SK-N-SH treated with all-trans-retinoic acid at 6 μM for 48 hours (cell line): ENCODE results near the gene PTEN.

ENCODE experiments used
- ATAC-seq: fragments of 200-7000 bp; cut with Tn5 transposase; 3 replicates; pipeline ENCODE4 v1.9.1; 2020; ENCODE audit warnings: mild to moderate bottlenecking, moderate library complexity
- ARNTL ChIP-seq: fragments of 450-650 bp; formaldehyde crosslinking; IDR thresholded peaks from 2 replicates; pipeline ENCODE4 v1.5.0; 2020; ENCODE audit warnings: low read depth, mild to moderate bottlenecking, moderate library complexity, borderline replicate concordance
- BACH2 ChIP-seq: fragments of 250-450 bp; sonication (Bioruptor Pico); IDR thresholded peaks from 2 replicates; pipeline ENCODE4 v1.9.0; 2021; ENCODE audit warnings: mild to moderate bottlenecking, borderline replicate concordance
- CSDC2 ChIP-seq: fragments of 250-450 bp; sonication (Bioruptor Pico); IDR thresholded peaks from 2 replicates; pipeline ENCODE4 v1.5.0; 2020; ENCODE audit warnings: mild to moderate bottlenecking, moderate library complexity
- ESRRG ChIP-seq: fragments of 250-450 bp; sonication (Bioruptor Pico); IDR thresholded peaks from 2 replicates; pipeline ENCODE4 v1.6.1; 2021; ENCODE audit warnings: mild to moderate bottlenecking
- GLIS3 ChIP-seq: fragments of 250-450 bp; sonication (Bioruptor Pico); IDR thresholded peaks from 2 replicates; pipeline ENCODE4 v1.5.0; 2020; ENCODE audit warnings: mild to moderate bottlenecking, moderate library complexity
- ISL1 ChIP-seq: fragments of 250-450 bp; sonication (Bioruptor Pico); IDR thresholded peaks from 2 replicates; pipeline ENCODE4 v2.1.2; 2022; ENCODE audit warnings: mild to moderate bottlenecking, moderate library complexity
- OSR1 ChIP-seq: fragments of 250-450 bp; sonication (Bioruptor Pico); IDR thresholded peaks from 2 replicates; pipeline ENCODE4 v1.8.0; 2022; ENCODE audit warnings: moderate library complexity, mild to moderate bottlenecking, inconsistent platforms
- POU6F1 ChIP-seq: fragments of 250-450 bp; sonication (Bioruptor Pico); IDR thresholded peaks from 2 replicates; pipeline ENCODE4 v1.8.0; 2021; ENCODE audit warnings: low read depth, mild to moderate bottlenecking, moderate library complexity, borderline replicate concordance
- PPARA ChIP-seq: fragments of 250-450 bp; sonication (Bioruptor Pico); IDR thresholded peaks from 2 replicates; pipeline ENCODE4 v1.5.0; 2020; ENCODE audit warnings: mild to moderate bottlenecking, borderline replicate concordance
- RARB ChIP-seq: fragments of 250-450 bp; sonication (Bioruptor Pico); IDR thresholded peaks from 2 replicates; pipeline ENCODE4 v1.8.0; 2021; ENCODE audit warnings: mild to moderate bottlenecking, moderate library complexity
- SNAI2 ChIP-seq: fragments of 250-450 bp; sonication (Bioruptor Pico); IDR thresholded peaks from 2 replicates; pipeline ENCODE4 v1.5.0; 2020; ENCODE audit warnings: mild to moderate bottlenecking, moderate library complexity
- TCF4 ChIP-seq: fragments of 250-450 bp; sonication (Bioruptor Pico); IDR thresholded peaks from 2 replicates; pipeline ENCODE4 v1.8.0; 2021; ENCODE audit warnings: mild to moderate bottlenecking, moderate library complexity, borderline replicate concordance
- TOX ChIP-seq: fragments of 250-450 bp; sonication (Bioruptor Pico); IDR thresholded peaks from 2 replicates; pipeline ENCODE4 v1.8.0; 2021; ENCODE audit warnings: mild to moderate bottlenecking, moderate library complexity, borderline replicate concordance
- TSHZ2 ChIP-seq: fragments of 250-450 bp; sonication (Bioruptor Pico); IDR thresholded peaks from 2 replicates; pipeline ENCODE4 v1.5.0; 2020; ENCODE audit warnings: mild to moderate bottlenecking, moderate library complexity
- ZC3H10 ChIP-seq: fragments of 250-450 bp; sonication (Bioruptor Pico); IDR thresholded peaks from 2 replicates; pipeline ENCODE4 v1.5.1; 2021; ENCODE audit warnings: mild to moderate bottlenecking, moderate library complexity
- ZFP3 ChIP-seq: fragments of 250-450 bp; sonication (Bioruptor Pico); IDR thresholded peaks from 2 replicates; pipeline ENCODE4 v1.5.0; 2020; ENCODE audit warnings: mild to moderate bottlenecking, moderate library complexity
- ZFP30 ChIP-seq: fragments of 450-650 bp; formaldehyde crosslinking; IDR thresholded peaks from 2 replicates; pipeline ENCODE4 v1.5.0; 2022; ENCODE audit warnings: mild to moderate bottlenecking, moderate library complexity
- ZNF565 ChIP-seq: fragments of 450-650 bp; formaldehyde crosslinking; conservative IDR thresholded peaks from 2 replicates; pipeline ENCODE4 v1.5.0; 2020; ENCODE audit warnings: low read depth, mild to moderate bottlenecking, moderate library complexity
- ZNF70 ChIP-seq: fragments of 450-650 bp; formaldehyde crosslinking; IDR thresholded peaks from 2 replicates; pipeline ENCODE4 v1.5.0; 2020; ENCODE audit warnings: mild to moderate bottlenecking, moderate library complexity
- ZNF8 ChIP-seq: fragments of 450-650 bp; formaldehyde crosslinking; IDR thresholded peaks from 2 replicates; pipeline ENCODE4 v1.5.0; 2020; ENCODE audit warnings: mild to moderate bottlenecking, moderate library complexity
- TF ChIP-seq, protein P1 (sequence below): fragments of 250-450 bp; sonication (Bioruptor Pico); IDR thresholded peaks from 2 replicates; pipeline ENCODE4 v1.8.0; 2020; ENCODE audit warnings: mild to moderate bottlenecking, moderate library complexity, borderline replicate concordance
- TF ChIP-seq, protein P2 (sequence below): fragments of 250-450 bp; sonication (Bioruptor Pico); IDR thresholded peaks from 2 replicates; pipeline ENCODE4 v1.5.1; 2020; ENCODE audit warnings: low read depth, mild to moderate bottlenecking, moderate library complexity

PTEN gene

GRCh38 chr10:87872828-87873227, 9.4 kb downstream of the PTEN start:
- no peak for ATAC-seq
- TF ChIP-seq ARNTL (CRISPR knock-in tag) = no peak
- no peak for TF ChIP-seq ESRRG (CRISPR knock-in tag)
- TF ChIP-seq OSR1 (CRISPR knock-in tag) = no peak
- no peak for TF ChIP-seq RARB (CRISPR knock-in tag)
- no peak for TF ChIP-seq ZFP3 (CRISPR knock-in tag)
- TF ChIP-seq POU6F1 = no peak
- no peak for TF ChIP-seq ZC3H10
- TF ChIP-seq PPARA (CRISPR knock-in tag) = no peak
- no peak for TF ChIP-seq GLIS3 (CRISPR knock-in tag)
- no peak for TF ChIP-seq ZNF8
- TF ChIP-seq SNAI2 (CRISPR knock-in tag) = no peak
- TF ChIP-seq, all 23 proteins: peak for 0

DNA sequence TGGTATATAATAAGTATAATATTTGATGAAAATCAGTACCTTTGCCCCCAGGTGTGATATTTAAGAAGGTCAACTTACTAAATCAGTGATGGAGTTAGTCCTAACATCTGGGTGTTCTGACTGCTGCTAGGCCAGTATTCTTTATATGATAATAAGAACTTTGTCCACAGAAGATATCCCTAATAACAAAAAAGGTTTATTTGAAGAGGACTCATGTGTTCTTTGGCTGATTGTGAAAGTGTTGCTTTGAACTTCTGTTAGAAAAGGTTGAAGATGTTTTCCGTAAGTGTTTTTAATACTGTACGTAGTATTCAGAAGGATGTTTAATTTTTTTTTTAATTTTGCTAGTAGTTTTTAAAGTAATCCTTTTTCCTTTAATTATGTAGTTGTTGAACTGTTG, 10.2 kb downstream of the PTEN start:
- no peak for ATAC-seq
- no peak for TF ChIP-seq ZNF70 (CRISPR knock-in tag)
- TF ChIP-seq TCF4 = no peak
- no peak for TF ChIP-seq ZNF565 (CRISPR knock-in tag)
- TF ChIP-seq ISL1 (CRISPR knock-in tag) = no peak
- TF ChIP-seq SNAI2 (CRISPR knock-in tag) = no peak
- no peak for TF ChIP-seq RARB (CRISPR knock-in tag)
- no peak for TF ChIP-seq OSR1 (CRISPR knock-in tag)
- TF ChIP-seq ARNTL (CRISPR knock-in tag) = no peak
- TF ChIP-seq ZFP3 (CRISPR knock-in tag) = no peak
- TF ChIP-seq, protein P1, sequence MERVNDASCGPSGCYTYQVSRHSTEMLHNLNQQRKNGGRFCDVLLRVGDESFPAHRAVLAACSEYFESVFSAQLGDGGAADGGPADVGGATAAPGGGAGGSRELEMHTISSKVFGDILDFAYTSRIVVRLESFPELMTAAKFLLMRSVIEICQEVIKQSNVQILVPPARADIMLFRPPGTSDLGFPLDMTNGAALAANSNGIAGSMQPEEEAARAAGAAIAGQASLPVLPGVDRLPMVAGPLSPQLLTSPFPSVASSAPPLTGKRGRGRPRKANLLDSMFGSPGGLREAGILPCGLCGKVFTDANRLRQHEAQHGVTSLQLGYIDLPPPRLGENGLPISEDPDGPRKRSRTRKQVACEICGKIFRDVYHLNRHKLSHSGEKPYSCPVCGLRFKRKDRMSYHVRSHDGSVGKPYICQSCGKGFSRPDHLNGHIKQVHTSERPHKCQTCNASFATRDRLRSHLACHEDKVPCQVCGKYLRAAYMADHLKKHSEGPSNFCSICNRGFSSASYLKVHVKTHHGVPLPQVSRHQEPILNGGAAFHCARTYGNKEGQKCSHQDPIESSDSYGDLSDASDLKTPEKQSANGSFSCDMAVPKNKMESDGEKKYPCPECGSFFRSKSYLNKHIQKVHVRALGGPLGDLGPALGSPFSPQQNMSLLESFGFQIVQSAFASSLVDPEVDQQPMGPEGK (CRISPR knock-in tag) = no peak
- TF ChIP-seq POU6F1 = no peak
- no peak for TF ChIP-seq ZC3H10
- TF ChIP-seq CSDC2 (CRISPR knock-in tag) = no peak
- TF ChIP-seq, protein P2, sequence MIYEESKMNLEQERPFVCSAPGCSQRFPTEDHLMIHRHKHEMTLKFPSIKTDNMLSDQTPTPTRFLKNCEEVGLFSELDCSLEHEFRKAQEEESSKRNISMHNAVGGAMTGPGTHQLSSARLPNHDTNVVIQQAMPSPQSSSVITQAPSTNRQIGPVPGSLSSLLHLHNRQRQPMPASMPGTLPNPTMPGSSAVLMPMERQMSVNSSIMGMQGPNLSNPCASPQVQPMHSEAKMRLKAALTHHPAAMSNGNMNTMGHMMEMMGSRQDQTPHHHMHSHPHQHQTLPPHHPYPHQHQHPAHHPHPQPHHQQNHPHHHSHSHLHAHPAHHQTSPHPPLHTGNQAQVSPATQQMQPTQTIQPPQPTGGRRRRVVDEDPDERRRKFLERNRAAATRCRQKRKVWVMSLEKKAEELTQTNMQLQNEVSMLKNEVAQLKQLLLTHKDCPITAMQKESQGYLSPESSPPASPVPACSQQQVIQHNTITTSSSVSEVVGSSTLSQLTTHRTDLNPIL (CRISPR knock-in tag) = no peak
- no peak for TF ChIP-seq PPARA (CRISPR knock-in tag)
- TF ChIP-seq ESRRG (CRISPR knock-in tag) = no peak
- no peak for TF ChIP-seq TSHZ2 (CRISPR knock-in tag)
- no peak for TF ChIP-seq BACH2 (CRISPR knock-in tag)

GRCh38 chr10:87875929-87876571, 12.6 kb downstream of the PTEN start:
- TF ChIP-seq CSDC2 (CRISPR knock-in tag) (no peak), PPARA (CRISPR knock-in tag) (no peak), ZFP30 (CRISPR knock-in tag) (no peak), POU6F1 (no peak), ZNF565 (CRISPR knock-in tag) (no peak), ZNF70 (CRISPR knock-in tag) (no peak), TOX (CRISPR knock-in tag) (no peak)
- TF ChIP-seq, protein P2 (CRISPR knock-in tag) = no peak
- TF ChIP-seq, protein P1 (CRISPR knock-in tag) = no peak
- ATAC-seq = no peak
